ENCODE results near the gene ATRAID.

DNA sequence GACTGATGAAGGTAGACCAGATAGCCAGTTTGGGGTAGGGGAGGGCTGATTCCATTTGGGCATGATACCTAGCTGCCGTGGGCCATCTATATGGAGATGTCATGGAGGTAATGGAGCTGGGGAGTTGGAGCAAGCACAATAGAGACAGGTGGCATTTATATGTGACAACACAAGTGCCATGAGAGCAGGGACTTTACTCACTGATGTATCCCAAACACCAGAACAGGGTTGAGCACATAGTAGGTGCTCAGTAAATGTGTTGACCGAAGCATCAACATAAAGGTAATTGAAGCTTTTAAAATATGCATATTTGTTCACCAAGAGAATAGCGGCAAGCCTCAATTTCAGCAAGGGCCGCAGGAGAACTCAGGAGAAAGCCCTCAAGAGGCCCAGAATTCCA lies 36.1 kb downstream of the ATRAID start:
- TF ChIP-seq, protein P1, sequence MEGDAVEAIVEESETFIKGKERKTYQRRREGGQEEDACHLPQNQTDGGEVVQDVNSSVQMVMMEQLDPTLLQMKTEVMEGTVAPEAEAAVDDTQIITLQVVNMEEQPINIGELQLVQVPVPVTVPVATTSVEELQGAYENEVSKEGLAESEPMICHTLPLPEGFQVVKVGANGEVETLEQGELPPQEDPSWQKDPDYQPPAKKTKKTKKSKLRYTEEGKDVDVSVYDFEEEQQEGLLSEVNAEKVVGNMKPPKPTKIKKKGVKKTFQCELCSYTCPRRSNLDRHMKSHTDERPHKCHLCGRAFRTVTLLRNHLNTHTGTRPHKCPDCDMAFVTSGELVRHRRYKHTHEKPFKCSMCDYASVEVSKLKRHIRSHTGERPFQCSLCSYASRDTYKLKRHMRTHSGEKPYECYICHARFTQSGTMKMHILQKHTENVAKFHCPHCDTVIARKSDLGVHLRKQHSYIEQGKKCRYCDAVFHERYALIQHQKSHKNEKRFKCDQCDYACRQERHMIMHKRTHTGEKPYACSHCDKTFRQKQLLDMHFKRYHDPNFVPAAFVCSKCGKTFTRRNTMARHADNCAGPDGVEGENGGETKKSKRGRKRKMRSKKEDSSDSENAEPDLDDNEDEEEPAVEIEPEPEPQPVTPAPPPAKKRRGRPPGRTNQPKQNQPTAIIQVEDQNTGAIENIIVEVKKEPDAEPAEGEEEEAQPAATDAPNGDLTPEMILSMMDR (IDR thresholded peaks at IDR 0.05), result no peak
- no peak for TF ChIP-seq ESRRA (CRISPR knock-in tag; IDR thresholded peaks at IDR 0.05; ENCODE audit: borderline replicate concordance)
- no peak for TF ChIP-seq KAT7 (CRISPR knock-in tag; IDR thresholded peaks at IDR 0.05; ENCODE audit: borderline replicate concordance)
- no peak for TF ChIP-seq NR2C2 (CRISPR knock-in tag; IDR thresholded peaks at IDR 0.05)
- TF ChIP-seq ZNF671 (CRISPR knock-in tag; IDR thresholded peaks at IDR 0.05), result peak; percentile 78
